Astrocyte (in vitro differentiated cells and primary cell): ENCODE data around the gene PJA2. TPM values are rescaled to one million over a fixed set of nuclear protein-coding genes. Genes with fewer than 3 reads are reported as not detected.

Source experiments
- DNase-seq: peaks from one replicate; pipeline ENCODE4 v3.0.0-alpha.2; 2010; ENCODE audit warnings: low read depth
- FAIRE-seq: peaks from 2 replicates; lab custom pipeline; 2011; peaks lifted over from hg19 to GRCh38; lab: Jason Lieb, UNC
- H2AFZ ChIP-seq: 2 replicates; pipeline ENCODE4 v1.6.0; 2012; ENCODE audit warnings: low read depth, low read length, inconsistent platforms
- H3K27ac ChIP-seq: 2 replicates; pipeline ENCODE4 v1.5.1; 2011; ENCODE audit warnings: low read depth, low read length, inconsistent platforms
- H3K27me3 ChIP-seq: 2 replicates; pipeline ENCODE4 v1.6.0; 2011; ENCODE audit warnings: low read length, inconsistent platforms; ENCODE audit not compliant: insufficient read depth
- H3K36me3 ChIP-seq: 2 replicates; pipeline ENCODE4 v1.5.1; 2011; ENCODE audit warnings: low read length, inconsistent platforms; ENCODE audit not compliant: insufficient read depth
- H3K4me1 ChIP-seq: 2 replicates; pipeline ENCODE4 v1.5.1; 2011; ENCODE audit warnings: low read length, inconsistent platforms; ENCODE audit not compliant: insufficient read depth
- H3K4me2 ChIP-seq: 2 replicates; pipeline ENCODE4 v1.6.0; 2012; ENCODE audit warnings: low read length, inconsistent platforms
- H3K4me3 ChIP-seq: 2 replicates; pipeline ENCODE4 v1.5.1; 2011; ENCODE audit warnings: low read depth, mild to moderate bottlenecking, low read length, inconsistent platforms; ENCODE audit not compliant: insufficient read depth
- H3K79me2 ChIP-seq: 2 replicates; pipeline ENCODE4 v1.6.0; 2012; ENCODE audit warnings: mild to moderate bottlenecking, low read length, inconsistent platforms; ENCODE audit not compliant: insufficient read depth
- H3K9ac ChIP-seq: 2 replicates; pipeline ENCODE4 v1.6.0; 2012; ENCODE audit warnings: mild to moderate bottlenecking, low read length, inconsistent platforms
- H3K9me3 ChIP-seq: 2 replicates; pipeline ENCODE4 v1.5.1; 2012; ENCODE audit warnings: low read depth, mild to moderate bottlenecking, low read length, inconsistent platforms; ENCODE audit not compliant: insufficient read depth
- H4K20me1 ChIP-seq: 2 replicates; pipeline ENCODE4 v1.6.0; 2012; ENCODE audit warnings: low read length, inconsistent platforms; ENCODE audit not compliant: insufficient read depth
- H3K27ac Mint-ChIP-seq: one replicate; pipeline ENCODE4 v1.8.0; 2021; ENCODE audit warnings: mild to moderate bottlenecking, mixed read lengths; ENCODE audit not compliant: unreplicated experiment
- H3K27me3 Mint-ChIP-seq: one replicate; pipeline ENCODE4 v1.8.0; 2021; ENCODE audit warnings: low read depth, mixed read lengths; ENCODE audit not compliant: unreplicated experiment
- H3K36me3 Mint-ChIP-seq: one replicate; pipeline ENCODE4 v1.8.0; 2021; ENCODE audit warnings: low read depth, mixed read lengths; ENCODE audit not compliant: unreplicated experiment
- H3K4me1 Mint-ChIP-seq: one replicate; pipeline ENCODE4 v1.8.0; 2021; ENCODE audit warnings: low read depth, mixed read lengths; ENCODE audit not compliant: unreplicated experiment
- H3K4me3 Mint-ChIP-seq: one replicate; pipeline ENCODE4 v1.8.0; 2021; ENCODE audit warnings: mild to moderate bottlenecking, moderate library complexity, mixed read lengths; ENCODE audit not compliant: unreplicated experiment
- H3K9me3 Mint-ChIP-seq: one replicate; pipeline ENCODE4 v1.8.0; 2021; ENCODE audit warnings: mild to moderate bottlenecking, mixed read lengths; ENCODE audit not compliant: unreplicated experiment
- EZH2 ChIP-seq: IDR thresholded peaks from 2 replicates; pipeline ENCODE4 v1.6.1; 2012; ENCODE audit warnings: mild to moderate bottlenecking, low read length, inconsistent platforms; ENCODE audit not compliant: insufficient read depth
- total RNA-seq: library from RNA; stranded (reverse); gene quantifications from 2 replicates; pipeline ENCODE4 v1.2.1, GENCODE V29; 2021
- TF ChIP-seq, protein P1 (sequence below): IDR thresholded peaks from 2 replicates; pipeline ENCODE4 v1.5.1; 2011; ENCODE audit warnings: low read depth, mild to moderate bottlenecking, inconsistent platforms, low read length, moderate library complexity; ENCODE audit not compliant: insufficient read depth

The PJA2 gene
- total RNA-seq, 1 donor from 2014 or later: 107 TPM

- no peak overlapping the region for H2AFZ ChIP-seq
- FAIRE-seq (no peak), DNase-seq (no peak)
- TF ChIP-seq, protein P1, sequence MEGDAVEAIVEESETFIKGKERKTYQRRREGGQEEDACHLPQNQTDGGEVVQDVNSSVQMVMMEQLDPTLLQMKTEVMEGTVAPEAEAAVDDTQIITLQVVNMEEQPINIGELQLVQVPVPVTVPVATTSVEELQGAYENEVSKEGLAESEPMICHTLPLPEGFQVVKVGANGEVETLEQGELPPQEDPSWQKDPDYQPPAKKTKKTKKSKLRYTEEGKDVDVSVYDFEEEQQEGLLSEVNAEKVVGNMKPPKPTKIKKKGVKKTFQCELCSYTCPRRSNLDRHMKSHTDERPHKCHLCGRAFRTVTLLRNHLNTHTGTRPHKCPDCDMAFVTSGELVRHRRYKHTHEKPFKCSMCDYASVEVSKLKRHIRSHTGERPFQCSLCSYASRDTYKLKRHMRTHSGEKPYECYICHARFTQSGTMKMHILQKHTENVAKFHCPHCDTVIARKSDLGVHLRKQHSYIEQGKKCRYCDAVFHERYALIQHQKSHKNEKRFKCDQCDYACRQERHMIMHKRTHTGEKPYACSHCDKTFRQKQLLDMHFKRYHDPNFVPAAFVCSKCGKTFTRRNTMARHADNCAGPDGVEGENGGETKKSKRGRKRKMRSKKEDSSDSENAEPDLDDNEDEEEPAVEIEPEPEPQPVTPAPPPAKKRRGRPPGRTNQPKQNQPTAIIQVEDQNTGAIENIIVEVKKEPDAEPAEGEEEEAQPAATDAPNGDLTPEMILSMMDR: no peak
- no peak for TF ChIP-seq EZH2
- Mint-ChIP-seq H3K4me3 (no peak overlapping the region), H3K9me3 (no peaks in the 10 kb centered on the region), H3K36me3 (peaks cover 16% of the 10 kb centered on the region), H3K27ac (no peak overlapping the region), H3K4me1 (no peaks in the 10 kb centered on the region), H3K27me3 (no peaks in the 10 kb centered on the region)
- H4K20me1 ChIP-seq: peaks cover 47% of the 10 kb centered on the region
- H3K4me1 ChIP-seq: no peaks in the 10 kb centered on the region
- no peak overlapping the region for H3K9ac ChIP-seq
- peaks cover 15% of the 10 kb centered on the region for H3K36me3 ChIP-seq
- no peaks in the 10 kb centered on the region for H3K9me3 ChIP-seq
- no peak overlapping the region for H3K27ac ChIP-seq
- no peak overlapping the region for H3K4me3 ChIP-seq
- H3K4me2 ChIP-seq: no peak overlapping the region
- H3K79me2 ChIP-seq: peaks cover 70% of the 10 kb centered on the region
- H3K27me3 ChIP-seq: no peaks in the 10 kb centered on the region
Observed at GRCh38 chr5:109370343-109370742, 39.4 kb downstream of the PJA2 start.

DNA sequence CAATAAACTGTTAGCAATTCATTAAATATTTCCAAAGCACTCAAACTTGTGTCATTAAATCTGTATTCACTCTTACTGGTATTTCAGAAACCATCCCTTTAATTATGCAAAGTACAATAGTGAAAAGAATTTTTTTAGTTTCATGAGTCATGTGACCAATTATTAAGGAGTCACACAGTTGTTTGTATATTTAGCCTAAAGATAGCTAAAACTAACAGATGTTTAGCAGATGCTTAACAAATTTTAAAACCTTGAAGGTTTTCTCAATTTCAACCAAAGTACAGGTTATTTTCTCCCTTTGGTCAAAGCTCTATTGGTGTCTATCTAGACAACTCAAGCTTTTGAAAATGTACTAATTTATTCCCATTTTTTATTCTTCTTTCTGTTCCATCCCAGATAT is 44.1 kb downstream of the PJA2 start:
- no peak overlapping the region for H3K4me3 Mint-ChIP-seq
- no peak overlapping the region for H3K9ac ChIP-seq
- no peaks in the 10 kb centered on the region for H3K27me3 ChIP-seq
- H3K4me1 ChIP-seq: no peaks in the 10 kb centered on the region
- no peak overlapping the region for H3K27ac Mint-ChIP-seq
- H3K4me2 ChIP-seq: no peak overlapping the region
- TF ChIP-seq, protein P1: no peak
- TF ChIP-seq EZH2: no peak
- H3K4me3 ChIP-seq: no peak overlapping the region
- H3K27me3 Mint-ChIP-seq: no peaks in the 10 kb centered on the region
- H4K20me1 ChIP-seq: peaks cover 37% of the 10 kb centered on the region
- FAIRE-seq: no peak
- H3K36me3 Mint-ChIP-seq: peaks cover 21% of the 10 kb centered on the region
- peaks cover 19% of the 10 kb centered on the region for H3K36me3 ChIP-seq
- no peak overlapping the region for H3K27ac ChIP-seq
- no peaks in the 10 kb centered on the region for H3K4me1 Mint-ChIP-seq
- H3K79me2 ChIP-seq: peaks cover 47% of the 10 kb centered on the region
- no peak overlapping the region for H2AFZ ChIP-seq
- H3K9me3 ChIP-seq: no peaks in the 10 kb centered on the region
- no peak for DNase-seq
- no peaks in the 10 kb centered on the region for H3K9me3 Mint-ChIP-seq

DNA sequence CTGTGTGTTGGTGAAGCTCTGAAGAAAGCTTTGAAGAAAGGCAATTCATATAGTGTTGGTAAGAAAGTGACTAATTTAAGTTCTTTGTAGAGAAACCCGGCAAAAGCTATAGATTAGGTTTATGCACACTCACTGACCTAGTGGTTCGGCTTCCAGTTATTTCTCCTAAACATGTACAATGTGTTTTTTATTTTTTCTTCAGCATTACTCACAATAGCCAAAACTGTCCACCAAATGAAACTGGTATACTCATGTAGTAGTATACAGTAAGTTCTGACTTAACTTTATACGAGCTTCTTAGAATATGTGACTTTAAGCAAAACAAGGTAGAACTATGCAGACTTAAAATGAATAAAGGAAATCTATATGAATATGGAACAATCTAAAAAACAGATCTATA is 44.8 kb downstream of the PJA2 start:
- peaks cover 22% of the 10 kb centered on the region for H3K36me3 ChIP-seq
- Mint-ChIP-seq H3K4me1 (no peaks in the 10 kb centered on the region), H3K4me3 (no peak overlapping the region), H3K27me3 (no peaks in the 10 kb centered on the region), H3K27ac (no peak overlapping the region), H3K9me3 (no peaks in the 10 kb centered on the region), H3K36me3 (peaks cover 21% of the 10 kb centered on the region)
- peaks cover 48% of the 10 kb centered on the region for H3K79me2 ChIP-seq
- peaks cover 32% of the 10 kb centered on the region for H4K20me1 ChIP-seq
- H3K9me3 ChIP-seq: no peaks in the 10 kb centered on the region
- H3K27ac ChIP-seq: no peak overlapping the region
- H3K9ac ChIP-seq: no peak overlapping the region
- H2AFZ ChIP-seq: no peak overlapping the region
- no peak overlapping the region for H3K4me2 ChIP-seq
- no peaks in the 10 kb centered on the region for H3K27me3 ChIP-seq
- no peak overlapping the region for H3K4me3 ChIP-seq
- no peak for DNase-seq
- no peak for TF ChIP-seq EZH2
- TF ChIP-seq, protein P1: no peak
- no peak for FAIRE-seq
- no peaks in the 10 kb centered on the region for H3K4me1 ChIP-seq
